Muscle of arm (tissue), 12 donors: ENCODE measurements around the gene MYADML2. TPM values are rescaled to one million over a fixed set of nuclear protein-coding genes. Genes with fewer than 3 reads are reported as not detected.

Experiments
- DNase-seq: peaks from one replicate; pipeline ENCODE4 v3.0.0-alpha.2; 2013
- polyA plus RNA-seq, 12 donors: library from polyadenylated mRNA; unstranded; fragments of 120-200 nt; gene quantifications; one replicate each; pipeline ENCODE4 v1.2.1, GENCODE V29; 2013; ENCODE audit not compliant: insufficient read length in 12 of 12

The MYADML2 gene
- polyA plus RNA-seq, 12 donors: 6.0 to 35.9 (median 18.5) TPM; not detected in 1

DNA sequence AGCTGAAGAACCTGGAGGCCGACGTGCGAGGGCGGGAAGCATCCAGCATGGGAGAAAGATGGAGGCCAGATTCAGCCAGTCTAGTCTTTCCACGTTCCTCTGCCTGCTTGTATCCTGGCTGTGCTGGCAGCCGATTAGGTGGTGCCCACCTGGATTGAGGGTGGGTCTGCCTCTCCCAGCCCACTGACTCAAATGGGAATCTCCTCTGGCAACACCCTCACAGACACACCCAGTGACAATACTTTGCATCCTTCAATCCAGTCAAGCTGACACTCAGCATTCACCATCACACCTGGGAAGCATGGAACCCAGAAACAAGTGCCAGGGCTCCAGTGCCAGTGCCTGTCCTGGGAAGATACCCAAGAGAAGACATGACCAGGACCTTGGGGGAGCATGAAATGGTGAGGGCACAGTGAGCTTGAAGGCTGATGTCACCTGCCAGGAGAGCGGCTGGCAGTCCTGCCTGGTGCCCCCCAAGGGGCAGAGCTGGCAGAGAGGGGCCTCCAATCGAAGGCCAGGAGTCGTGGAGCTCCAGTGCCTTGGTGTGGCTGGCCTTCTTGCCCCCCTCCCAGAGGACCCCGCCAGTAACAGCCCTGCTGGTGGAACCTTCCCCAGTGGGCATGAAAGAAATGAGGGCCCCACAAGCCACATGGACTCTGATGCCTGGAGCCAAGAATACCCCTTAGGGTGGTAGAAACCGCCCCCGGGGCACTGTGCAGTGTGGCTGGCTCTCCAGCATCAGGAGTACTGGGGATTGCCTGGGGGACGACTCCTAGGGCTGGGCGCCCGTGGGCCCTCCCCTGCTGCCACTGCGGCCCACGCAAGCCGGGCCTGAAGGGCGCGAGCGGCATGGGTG lies 45.6 kb downstream of the MYADML2 start:
- no peak for DNase-seq

DNA sequence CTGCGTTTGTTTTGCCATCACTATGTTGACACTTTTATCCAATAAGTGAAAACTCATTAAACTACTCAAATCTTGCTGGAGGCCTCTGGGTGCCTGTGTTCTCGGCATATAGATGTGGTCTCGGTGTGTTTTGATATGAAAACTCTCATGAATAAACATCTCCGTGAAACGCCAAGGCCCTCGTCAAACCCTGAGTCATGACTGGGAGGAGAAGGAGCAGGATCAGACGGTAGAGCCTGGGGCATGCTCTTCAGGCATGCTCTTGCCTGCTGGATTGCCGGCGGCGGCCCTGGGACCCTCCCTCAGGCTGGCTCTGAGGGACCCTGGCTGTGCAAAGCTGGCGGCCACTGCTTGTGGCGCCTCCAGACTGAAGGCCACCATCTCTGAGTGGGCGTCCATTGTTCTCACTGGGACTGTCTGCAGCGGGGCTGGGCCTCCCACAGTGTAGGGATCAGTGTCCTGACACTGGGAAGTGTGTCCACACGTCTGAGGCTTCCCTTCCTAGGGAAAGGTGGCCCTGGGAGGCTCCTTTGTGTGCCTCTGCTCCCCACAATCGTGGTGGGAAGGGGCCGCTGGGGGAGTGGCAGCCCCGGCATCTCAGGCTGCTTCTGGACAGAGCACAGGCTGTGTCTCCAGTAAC lies 46.7 kb downstream of the MYADML2 start:
- no peak for DNase-seq

DNA sequence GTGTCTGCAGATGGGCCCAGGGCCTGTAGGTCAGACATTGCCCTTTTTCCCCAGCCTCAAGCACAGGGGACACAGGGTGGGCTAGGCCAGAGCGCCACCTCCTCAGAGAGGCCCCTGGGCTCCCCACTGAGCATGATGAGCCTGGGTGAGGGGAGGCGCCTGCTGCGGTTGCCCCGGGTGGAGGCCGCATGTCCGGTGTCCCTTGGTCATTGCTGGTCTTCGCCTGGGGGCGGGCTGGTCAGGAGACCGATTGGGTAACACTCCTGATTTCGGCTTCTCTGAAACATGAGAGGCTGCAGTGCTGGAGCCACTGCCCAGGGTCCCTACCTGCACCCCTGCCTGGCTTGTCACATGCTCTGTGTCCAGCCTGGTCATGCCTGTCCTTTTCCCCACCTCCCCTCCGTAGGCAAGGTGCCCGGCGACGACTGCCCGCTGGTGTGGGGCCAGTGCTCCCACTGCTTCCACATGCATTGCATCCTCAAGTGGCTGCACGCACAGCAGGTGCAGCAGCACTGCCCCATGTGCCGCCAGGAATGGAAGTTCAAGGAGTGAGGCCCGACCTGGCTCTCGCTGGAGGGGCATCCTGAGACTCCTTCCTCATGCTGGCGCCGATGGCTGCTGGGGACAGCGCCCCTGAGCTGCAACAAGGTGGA lies 47.4 kb downstream of the MYADML2 start:
- DNase-seq: no peak

DNA sequence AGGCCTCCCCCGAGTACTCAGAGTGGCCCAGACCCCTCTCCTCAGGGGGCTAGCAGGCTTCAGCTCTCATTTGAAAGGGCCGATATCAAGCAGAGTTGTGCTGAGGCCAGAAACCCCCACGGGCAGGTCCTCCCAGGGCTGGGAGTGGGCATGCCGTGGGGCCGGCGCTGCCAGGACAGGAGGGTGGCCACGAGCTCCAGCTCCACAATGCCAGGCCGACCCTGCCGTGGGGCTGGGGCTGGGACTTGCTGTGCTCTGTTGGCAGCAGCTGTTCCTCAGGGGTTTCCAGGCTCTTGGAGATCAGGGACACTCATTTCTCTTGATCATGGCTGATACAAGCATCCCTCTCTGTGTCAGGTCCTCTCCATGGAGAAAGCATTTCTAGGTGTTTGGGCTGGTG lies 48.1 kb downstream of the MYADML2 start:
- DNase-seq: no peak

DNA sequence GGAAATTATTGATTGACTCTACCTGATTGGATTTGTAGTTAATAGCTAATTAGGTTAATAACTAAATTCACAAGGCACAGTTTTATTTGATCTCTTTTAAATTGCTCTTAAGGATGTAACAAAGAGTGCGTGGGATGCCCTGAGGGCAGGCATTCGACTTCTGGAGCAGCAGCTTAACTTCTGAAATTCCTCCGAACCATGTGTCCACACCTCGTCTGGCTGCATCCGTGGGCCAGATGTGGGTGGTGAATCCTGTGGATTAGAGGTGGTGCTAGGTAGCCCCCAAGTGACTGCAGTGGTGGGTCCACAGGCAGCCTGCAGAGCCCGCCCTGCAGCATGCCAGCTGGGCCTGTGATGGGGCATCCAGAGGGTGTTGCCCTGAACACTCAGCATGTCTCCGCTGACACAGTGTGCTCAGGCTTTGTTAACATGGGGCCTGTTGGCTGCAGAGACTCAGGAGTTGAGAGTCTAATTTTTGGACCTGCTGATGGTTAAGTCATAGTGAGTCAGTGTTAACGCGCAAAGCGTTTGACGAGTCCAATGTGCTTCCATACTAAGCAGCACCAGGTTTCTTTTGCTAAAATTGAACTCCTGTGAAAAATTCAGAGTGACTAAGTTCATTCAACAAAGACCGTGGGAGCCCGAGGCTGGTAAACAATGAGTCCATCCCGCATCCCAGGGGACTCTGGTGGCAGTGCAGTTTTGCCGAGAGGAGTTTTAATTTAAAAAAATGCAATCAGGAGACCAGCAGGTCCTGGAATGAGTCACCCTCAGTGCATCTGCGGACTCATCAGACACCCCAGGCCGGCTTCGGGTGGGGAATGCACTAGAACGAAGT lies 48.8 kb downstream of the MYADML2 start:
- no peak for DNase-seq

DNA sequence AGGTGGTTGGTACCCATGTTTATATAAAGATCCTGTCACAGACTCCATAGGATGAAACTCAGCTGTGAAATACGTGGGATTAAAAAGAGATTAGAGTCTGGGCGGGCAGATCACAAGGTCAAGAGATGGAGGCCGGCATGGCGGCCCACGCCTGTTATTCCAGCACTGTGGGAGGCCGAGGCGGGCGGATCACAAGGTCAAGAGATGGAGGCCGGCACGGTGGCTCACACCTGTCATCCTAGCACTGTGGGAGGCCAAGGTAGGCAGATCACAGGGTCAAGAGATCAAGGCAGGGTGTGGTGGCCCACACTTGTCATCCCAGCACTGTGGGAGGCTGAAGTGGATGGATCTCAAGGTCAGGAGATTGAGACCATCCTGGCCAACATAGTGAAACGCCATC lies 51.6 kb downstream of the MYADML2 start:
- DNase-seq: no peak

DNA sequence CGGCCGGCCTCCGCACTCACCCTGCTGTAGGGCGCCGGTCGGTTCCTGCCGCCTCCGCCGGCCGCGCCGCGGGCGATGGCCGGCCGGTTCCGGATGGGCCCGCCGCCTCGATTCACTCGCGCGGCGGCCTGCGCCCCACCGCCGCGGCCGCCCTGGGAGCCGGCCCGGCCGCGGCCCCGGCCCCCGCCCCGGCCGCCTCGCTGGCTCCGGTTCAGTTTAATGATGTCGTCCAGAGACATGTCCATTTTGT lies 55.8 kb downstream of the MYADML2 start:
- no peak for DNase-seq

DNA sequence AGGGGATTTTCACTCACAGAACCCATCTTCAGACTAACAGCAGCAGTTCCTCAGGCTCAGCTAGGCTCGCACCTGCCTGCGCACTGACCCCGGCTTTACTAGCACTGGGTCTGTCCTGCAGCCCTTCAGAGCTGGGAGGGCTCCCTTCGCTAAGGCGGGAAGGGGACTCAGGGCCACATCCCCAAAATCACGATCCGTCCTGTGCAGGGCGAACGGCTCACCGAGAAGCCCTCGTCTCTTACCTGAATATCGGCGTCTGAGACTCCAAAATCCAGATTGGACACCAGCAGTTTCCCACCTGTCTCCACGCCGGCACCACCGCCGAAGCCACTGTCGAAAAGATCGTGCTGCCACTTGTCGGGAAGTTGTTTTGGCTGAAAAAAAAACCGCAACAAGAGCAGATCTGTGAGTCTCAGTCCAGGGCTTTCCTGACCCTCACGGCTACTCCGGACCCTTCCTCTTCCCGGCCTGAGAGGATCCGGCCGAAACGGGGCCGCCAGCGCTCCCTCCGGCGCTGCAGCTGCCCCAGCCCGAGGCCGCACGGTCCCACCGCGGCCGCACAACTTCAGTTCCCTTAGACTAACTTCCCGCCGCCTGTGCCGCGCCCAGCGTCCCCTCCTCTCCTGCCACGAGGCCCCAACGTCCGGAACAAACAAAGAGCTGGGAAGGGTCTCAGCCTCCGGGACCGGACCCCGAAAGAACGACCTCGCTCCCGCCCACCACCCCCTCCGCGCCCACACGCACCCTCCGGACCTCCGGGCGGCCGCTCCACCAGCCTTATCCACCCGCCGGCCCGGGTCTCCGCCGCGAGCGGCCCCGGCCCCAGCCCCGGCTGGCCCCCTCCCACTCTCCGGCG lies 56.4 kb downstream of the MYADML2 start:
- DNase-seq: no peak

Other genes with a start within 250 kb of the MYADML2 start
- gene MRPL12, start 243.9 kb downstream of the MYADML2 start, polyA plus RNA-seq: 100 to 1,000 TPM in 1 of 12 donors, 10 to 100 TPM in 10, not detected in 1; 28.6 to 123 (median 48.1) TPM
- gene SLC25A10, start 234.9 kb downstream of the MYADML2 start, polyA plus RNA-seq: 10 to 100 TPM in 1 of 12 donors, 1 to 10 TPM in 10, not detected in 1; 1.2 to 22.7 (median 2.9) TPM
- under 1 TPM in 4 of 12 donors, not detected in 8; 0.18 to 0.33 (median 0.22) TPM for gene GCGR, start 143.1 kb downstream of the MYADML2 start, polyA plus RNA-seq
- gene MCRIP1, start 113.9 kb downstream of the MYADML2 start, polyA plus RNA-seq: 100 to 1,000 TPM in 3 of 12 donors, 10 to 100 TPM in 8, not detected in 1; 73.5 to 264 (median 95.5) TPM
- gene PPP1R27, start 112.2 kb downstream of the MYADML2 start, polyA plus RNA-seq: 10 to 100 TPM in 11 of 12 donors, not detected in 1; 10.9 to 61.9 (median 26.1) TPM
- gene P4HB, start 86.7 kb downstream of the MYADML2 start, polyA plus RNA-seq: 100 to 1,000 TPM in 11 of 12 donors, not detected in 1; 346 to 655 (median 404) TPM
- gene ARHGDIA, start 75.9 kb downstream of the MYADML2 start, polyA plus RNA-seq: 100 to 1,000 TPM in 11 of 12 donors, not detected in 1; 114 to 310 (median 158) TPM
- 100 to 1,000 TPM in 1 of 12 donors, 10 to 100 TPM in 11; 45.6 to 887 (median 57.3) TPM for gene ALYREF, start 55.6 kb downstream of the MYADML2 start, polyA plus RNA-seq
- gene ANAPC11, start 55.5 kb downstream of the MYADML2 start, polyA plus RNA-seq: 100 to 1,000 TPM in 2 of 12 donors, 10 to 100 TPM in 9, not detected in 1; 52.4 to 123 (median 89.3) TPM
- gene NPB, start 45.0 kb downstream of the MYADML2 start, polyA plus RNA-seq: under 1 TPM in 10 of 12 donors, not detected in 2; 0.14 to 0.81 (median 0.49) TPM
- 10 to 100 TPM in 6 of 12 donors, 1 to 10 TPM in 5, not detected in 1; 8.1 to 17.0 (median 10.0) TPM for gene PCYT2, start 35.8 kb downstream of the MYADML2 start, polyA plus RNA-seq
- 10 to 100 TPM in 2 of 12 donors, 1 to 10 TPM in 9, not detected in 1; 4.1 to 15.8 (median 6.4) TPM for gene SIRT7, start 29.1 kb downstream of the MYADML2 start, polyA plus RNA-seq
- gene MAFG, start 19.5 kb downstream of the MYADML2 start, polyA plus RNA-seq: 10 to 100 TPM in 11 of 12 donors, not detected in 1; 11.0 to 17.4 (median 13.7) TPM
- 100 to 1,000 TPM in 1 of 12 donors, 10 to 100 TPM in 10, not detected in 1; 46.4 to 100 (median 58.3) TPM for gene PYCR1, start 9.9 kb downstream of the MYADML2 start, polyA plus RNA-seq
- gene NOTUM, start 14.0 kb upstream of the MYADML2 start, polyA plus RNA-seq: 1 to 10 TPM in 10 of 12 donors, not detected in 2; 1.9 to 7.7 (median 3.5) TPM
- 10 to 100 TPM in 11 of 12 donors, not detected in 1; 17.2 to 80.2 (median 21.5) TPM for gene ASPSCR1, start 30.4 kb upstream of the MYADML2 start, polyA plus RNA-seq
- gene CENPX, start 75.6 kb upstream of the MYADML2 start, polyA plus RNA-seq: 10 to 100 TPM in 11 of 12 donors, not detected in 1; 26.1 to 35.6 (median 30.8) TPM
- 10 to 100 TPM in 2 of 12 donors, 1 to 10 TPM in 9, not detected in 1; 6.3 to 31.7 (median 8.0) TPM for gene LRRC45, start 76.1 kb upstream of the MYADML2 start, polyA plus RNA-seq
- 10 to 100 TPM in 3 of 12 donors, 1 to 10 TPM in 8, not detected in 1; 4.0 to 28.9 (median 6.4) TPM for gene RAC3, start 84.4 kb upstream of the MYADML2 start, polyA plus RNA-seq
- gene DCXR, start 90.5 kb upstream of the MYADML2 start, polyA plus RNA-seq: 10 to 100 TPM in 11 of 12 donors, not detected in 1; 26.8 to 54.2 (median 34.6) TPM
- 10 to 100 TPM in 11 of 12 donors, not detected in 1; 22.8 to 56.6 (median 30.1) TPM for gene RFNG, start 104.6 kb upstream of the MYADML2 start, polyA plus RNA-seq
- 10 to 100 TPM in 11 of 12 donors, not detected in 1; 55.7 to 91.1 (median 62.2) TPM for gene GPS1, start 104.7 kb upstream of the MYADML2 start, polyA plus RNA-seq
- 10 to 100 TPM in 11 of 12 donors, not detected in 1; 37.9 to 72.2 (median 54.8) TPM for gene DUS1L, start 118.6 kb upstream of the MYADML2 start, polyA plus RNA-seq
- gene FASN, start 151.0 kb upstream of the MYADML2 start, polyA plus RNA-seq: 10 to 100 TPM in 11 of 12 donors, not detected in 1; 15.7 to 62.2 (median 24.1) TPM